H1 (cell line): ENCODE data around the gene C11orf71. TPM values are rescaled to one million over a fixed set of nuclear protein-coding genes. Genes with fewer than 3 reads are reported as not detected.

Source experiments
- BCL11A ChIP-seq, 2 experiments: IDR thresholded peaks; one replicate each; pipeline ENCODE4 v1.6.1; 2011; ENCODE audit warnings: low read depth in 2 of 2, low read length in 2 of 2, mild to moderate bottlenecking in 2 of 2
- POU5F1 ChIP-seq: IDR thresholded peaks from 2 replicates; pipeline ENCODE4 v1.6.1; 2011; ENCODE audit warnings: low read depth, mild to moderate bottlenecking, low read length, moderate library complexity
- RAD21 ChIP-seq, 2 experiments: IDR thresholded peaks in 1 of 2; conservative IDR thresholded peaks in 1 of 2; 2 replicates each; pipeline ENCODE4 v1.6.1; 2011; ENCODE audit warnings: low read depth in 2 of 2, low read length in 2 of 2, improper control_type of control experiment in 1 of 2, inconsistent platforms in 1 of 2, mild to moderate bottlenecking in 1 of 2, moderate library complexity in 1 of 2
- SP4 ChIP-seq: IDR thresholded peaks from 2 replicates; pipeline ENCODE4 v1.6.1; 2012; ENCODE audit warnings: low read length, inconsistent platforms
- polyA plus RNA-seq, 7 experiments: library from polyadenylated mRNA; depleted of rRNA in 3 of 7; stranded (reverse) in 5 of 7; unstranded in 2 of 7; fragments of >200 nt in 5 of 7; fragments of 200-250 nt in 2 of 7; gene quantifications; 1 replicate in 5 of 7; 2 replicates in 1 of 7; 4 replicates in 1 of 7; pipeline versions ENCODE4 v1.2.1 to v1.2.3, GENCODE V29; 2011 to 2013; ENCODE audit warnings: missing spikeins in 2 of 7, mixed read lengths in 2 of 7
- total RNA-seq: library from RNA; stranded (reverse); fragmentation: NEBNext Ultra II Directional; extraction: Animal tissue kit (Norgen Biotek cat#: 25700); gene quantifications from 2 replicates; pipeline ENCODE4 v1.2.1, GENCODE V29; 2021
- TF ChIP-seq, protein P1 (sequence below): fragments of 300-600 bp; sonication (generic); IDR thresholded peaks from 2 replicates; pipeline ENCODE4 v1.7.1; 2012; ENCODE audit warnings: low read length, moderate library complexity, mild to moderate bottlenecking, inconsistent platforms; ENCODE audit not compliant: insufficient replicate concordance
- TF ChIP-seq, protein P2 (sequence below): IDR thresholded peaks from 2 replicates; pipeline ENCODE4 v1.6.1; 2012; ENCODE audit warnings: inconsistent platforms
- TF ChIP-seq, protein P3 (sequence below): IDR thresholded peaks from 2 replicates; pipeline ENCODE4 v1.6.1; 2012; ENCODE audit warnings: low read length, inconsistent platforms

Gene C11orf71
- total and polyA plus RNA-seq, 2 of the 8 experiments (the other 6 are each of a cell fraction or from before 2014, with no cell fraction given), result 5.4 to 8.7 TPM

DNA sequence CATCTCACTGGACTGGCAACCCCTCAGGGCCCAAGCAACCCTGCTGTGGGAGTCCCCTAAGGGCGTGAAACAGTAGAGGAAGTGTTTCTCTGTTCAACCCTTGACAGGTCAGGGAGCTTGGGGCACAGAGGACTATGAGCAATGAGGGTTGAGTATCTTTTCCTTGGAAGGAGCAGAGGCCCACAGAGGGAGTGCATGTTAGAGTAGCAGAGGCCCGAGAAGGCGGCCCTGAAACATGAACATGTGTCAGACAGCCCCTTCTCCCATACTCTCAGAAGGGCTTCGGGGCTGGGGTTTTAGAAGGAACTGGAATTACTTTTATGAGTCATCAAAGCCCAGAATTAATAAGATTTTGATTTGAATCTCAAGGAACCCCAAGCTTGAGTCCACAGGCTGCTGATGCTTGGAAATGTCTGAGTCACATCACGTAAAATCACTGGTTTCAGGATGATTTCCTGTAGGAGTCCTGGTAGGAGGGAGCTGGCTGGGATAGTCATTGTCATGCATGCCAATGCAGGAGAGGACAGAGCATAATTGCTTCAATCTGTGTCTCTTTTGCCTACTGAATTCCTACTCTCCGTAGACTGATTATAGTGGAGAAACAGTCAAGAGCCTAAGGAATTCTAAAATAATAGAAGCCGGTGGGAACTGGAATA, 22.6 kb downstream of the C11orf71 start (continued):
- TF ChIP-seq, protein P1, sequence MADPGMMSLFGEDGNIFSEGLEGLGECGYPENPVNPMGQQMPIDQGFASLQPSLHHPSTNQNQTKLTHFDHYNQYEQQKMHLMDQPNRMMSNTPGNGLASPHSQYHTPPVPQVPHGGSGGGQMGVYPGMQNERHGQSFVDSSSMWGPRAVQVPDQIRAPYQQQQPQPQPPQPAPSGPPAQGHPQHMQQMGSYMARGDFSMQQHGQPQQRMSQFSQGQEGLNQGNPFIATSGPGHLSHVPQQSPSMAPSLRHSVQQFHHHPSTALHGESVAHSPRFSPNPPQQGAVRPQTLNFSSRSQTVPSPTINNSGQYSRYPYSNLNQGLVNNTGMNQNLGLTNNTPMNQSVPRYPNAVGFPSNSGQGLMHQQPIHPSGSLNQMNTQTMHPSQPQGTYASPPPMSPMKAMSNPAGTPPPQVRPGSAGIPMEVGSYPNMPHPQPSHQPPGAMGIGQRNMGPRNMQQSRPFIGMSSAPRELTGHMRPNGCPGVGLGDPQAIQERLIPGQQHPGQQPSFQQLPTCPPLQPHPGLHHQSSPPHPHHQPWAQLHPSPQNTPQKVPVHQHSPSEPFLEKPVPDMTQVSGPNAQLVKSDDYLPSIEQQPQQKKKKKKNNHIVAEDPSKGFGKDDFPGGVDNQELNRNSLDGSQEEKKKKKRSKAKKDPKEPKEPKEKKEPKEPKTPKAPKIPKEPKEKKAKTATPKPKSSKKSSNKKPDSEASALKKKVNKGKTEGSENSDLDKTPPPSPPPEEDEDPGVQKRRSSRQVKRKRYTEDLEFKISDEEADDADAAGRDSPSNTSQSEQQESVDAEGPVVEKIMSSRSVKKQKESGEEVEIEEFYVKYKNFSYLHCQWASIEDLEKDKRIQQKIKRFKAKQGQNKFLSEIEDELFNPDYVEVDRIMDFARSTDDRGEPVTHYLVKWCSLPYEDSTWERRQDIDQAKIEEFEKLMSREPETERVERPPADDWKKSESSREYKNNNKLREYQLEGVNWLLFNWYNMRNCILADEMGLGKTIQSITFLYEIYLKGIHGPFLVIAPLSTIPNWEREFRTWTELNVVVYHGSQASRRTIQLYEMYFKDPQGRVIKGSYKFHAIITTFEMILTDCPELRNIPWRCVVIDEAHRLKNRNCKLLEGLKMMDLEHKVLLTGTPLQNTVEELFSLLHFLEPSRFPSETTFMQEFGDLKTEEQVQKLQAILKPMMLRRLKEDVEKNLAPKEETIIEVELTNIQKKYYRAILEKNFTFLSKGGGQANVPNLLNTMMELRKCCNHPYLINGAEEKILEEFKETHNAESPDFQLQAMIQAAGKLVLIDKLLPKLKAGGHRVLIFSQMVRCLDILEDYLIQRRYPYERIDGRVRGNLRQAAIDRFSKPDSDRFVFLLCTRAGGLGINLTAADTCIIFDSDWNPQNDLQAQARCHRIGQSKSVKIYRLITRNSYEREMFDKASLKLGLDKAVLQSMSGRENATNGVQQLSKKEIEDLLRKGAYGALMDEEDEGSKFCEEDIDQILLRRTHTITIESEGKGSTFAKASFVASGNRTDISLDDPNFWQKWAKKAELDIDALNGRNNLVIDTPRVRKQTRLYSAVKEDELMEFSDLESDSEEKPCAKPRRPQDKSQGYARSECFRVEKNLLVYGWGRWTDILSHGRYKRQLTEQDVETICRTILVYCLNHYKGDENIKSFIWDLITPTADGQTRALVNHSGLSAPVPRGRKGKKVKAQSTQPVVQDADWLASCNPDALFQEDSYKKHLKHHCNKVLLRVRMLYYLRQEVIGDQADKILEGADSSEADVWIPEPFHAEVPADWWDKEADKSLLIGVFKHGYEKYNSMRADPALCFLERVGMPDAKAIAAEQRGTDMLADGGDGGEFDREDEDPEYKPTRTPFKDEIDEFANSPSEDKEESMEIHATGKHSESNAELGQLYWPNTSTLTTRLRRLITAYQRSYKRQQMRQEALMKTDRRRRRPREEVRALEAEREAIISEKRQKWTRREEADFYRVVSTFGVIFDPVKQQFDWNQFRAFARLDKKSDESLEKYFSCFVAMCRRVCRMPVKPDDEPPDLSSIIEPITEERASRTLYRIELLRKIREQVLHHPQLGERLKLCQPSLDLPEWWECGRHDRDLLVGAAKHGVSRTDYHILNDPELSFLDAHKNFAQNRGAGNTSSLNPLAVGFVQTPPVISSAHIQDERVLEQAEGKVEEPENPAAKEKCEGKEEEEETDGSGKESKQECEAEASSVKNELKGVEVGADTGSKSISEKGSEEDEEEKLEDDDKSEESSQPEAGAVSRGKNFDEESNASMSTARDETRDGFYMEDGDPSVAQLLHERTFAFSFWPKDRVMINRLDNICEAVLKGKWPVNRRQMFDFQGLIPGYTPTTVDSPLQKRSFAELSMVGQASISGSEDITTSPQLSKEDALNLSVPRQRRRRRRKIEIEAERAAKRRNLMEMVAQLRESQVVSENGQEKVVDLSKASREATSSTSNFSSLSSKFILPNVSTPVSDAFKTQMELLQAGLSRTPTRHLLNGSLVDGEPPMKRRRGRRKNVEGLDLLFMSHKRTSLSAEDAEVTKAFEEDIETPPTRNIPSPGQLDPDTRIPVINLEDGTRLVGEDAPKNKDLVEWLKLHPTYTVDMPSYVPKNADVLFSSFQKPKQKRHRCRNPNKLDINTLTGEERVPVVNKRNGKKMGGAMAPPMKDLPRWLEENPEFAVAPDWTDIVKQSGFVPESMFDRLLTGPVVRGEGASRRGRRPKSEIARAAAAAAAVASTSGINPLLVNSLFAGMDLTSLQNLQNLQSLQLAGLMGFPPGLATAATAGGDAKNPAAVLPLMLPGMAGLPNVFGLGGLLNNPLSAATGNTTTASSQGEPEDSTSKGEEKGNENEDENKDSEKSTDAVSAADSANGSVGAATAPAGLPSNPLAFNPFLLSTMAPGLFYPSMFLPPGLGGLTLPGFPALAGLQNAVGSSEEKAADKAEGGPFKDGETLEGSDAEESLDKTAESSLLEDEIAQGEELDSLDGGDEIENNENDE, result no peak
- TF ChIP-seq, protein P2, sequence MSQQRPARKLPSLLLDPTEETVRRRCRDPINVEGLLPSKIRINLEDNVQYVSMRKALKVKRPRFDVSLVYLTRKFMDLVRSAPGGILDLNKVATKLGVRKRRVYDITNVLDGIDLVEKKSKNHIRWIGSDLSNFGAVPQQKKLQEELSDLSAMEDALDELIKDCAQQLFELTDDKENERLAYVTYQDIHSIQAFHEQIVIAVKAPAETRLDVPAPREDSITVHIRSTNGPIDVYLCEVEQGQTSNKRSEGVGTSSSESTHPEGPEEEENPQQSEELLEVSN, result no peak
- TF ChIP-seq RAD21 (IDR thresholded peaks at IDR 0.05 in 1 of 2, conservative IDR thresholded peaks at IDR 0.05 in 1 of 2; ENCODE audit: low read depth in 2 of 2, low read length in 2 of 2) (no peak), BCL11A (IDR thresholded peaks at IDR 0.05; ENCODE audit: low read depth in 2 of 2, low read length in 2 of 2) (no peak), POU5F1 (no peak), SP4 (no peak)
- TF ChIP-seq, protein P3, sequence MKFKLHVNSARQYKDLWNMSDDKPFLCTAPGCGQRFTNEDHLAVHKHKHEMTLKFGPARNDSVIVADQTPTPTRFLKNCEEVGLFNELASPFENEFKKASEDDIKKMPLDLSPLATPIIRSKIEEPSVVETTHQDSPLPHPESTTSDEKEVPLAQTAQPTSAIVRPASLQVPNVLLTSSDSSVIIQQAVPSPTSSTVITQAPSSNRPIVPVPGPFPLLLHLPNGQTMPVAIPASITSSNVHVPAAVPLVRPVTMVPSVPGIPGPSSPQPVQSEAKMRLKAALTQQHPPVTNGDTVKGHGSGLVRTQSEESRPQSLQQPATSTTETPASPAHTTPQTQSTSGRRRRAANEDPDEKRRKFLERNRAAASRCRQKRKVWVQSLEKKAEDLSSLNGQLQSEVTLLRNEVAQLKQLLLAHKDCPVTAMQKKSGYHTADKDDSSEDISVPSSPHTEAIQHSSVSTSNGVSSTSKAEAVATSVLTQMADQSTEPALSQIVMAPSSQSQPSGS, result no peak
